ENCODE measurements around the gene SMIM45.

Gene SMIM45

DNA sequence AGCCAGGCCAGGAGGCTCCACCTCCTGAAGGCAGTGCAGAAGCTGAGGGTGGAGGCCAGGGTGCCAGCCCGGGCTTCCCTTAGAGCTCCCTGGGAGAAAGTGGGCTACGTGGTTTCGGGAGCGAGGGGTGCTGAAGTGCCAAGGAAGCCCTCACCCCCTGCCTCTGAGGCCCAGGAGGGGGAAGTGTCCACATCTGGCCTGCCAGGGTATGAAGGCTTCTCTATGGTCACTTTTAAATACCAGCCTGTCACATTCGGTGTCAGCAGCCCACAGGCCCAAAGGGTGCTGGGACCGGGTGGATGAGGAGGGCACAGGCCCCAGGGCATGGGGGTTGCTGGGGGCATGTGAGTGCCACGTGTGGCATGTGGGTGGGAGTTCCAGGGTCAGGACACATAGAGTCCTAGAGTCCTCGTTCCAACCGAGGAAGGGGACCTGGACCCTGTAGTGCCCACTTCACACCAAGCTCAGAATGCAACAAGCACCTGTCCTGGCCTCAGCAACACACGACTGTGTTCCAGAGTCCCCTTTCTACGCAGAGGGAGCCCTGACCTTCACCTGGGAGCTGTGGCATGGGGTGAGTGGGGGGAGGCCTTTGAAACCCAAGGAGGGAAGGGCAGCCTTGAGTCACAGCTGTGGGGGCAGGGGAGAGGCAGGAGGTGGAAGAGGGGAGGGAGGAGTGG lies 38.8 kb upstream of the SMIM45 start:
- Histone ChIP-seq H3K4ac (ENCODE audit: low read depth, low read length) (no peak overlapping the region), H2BK5ac (ENCODE audit: insufficient read length, low read length) (no peak overlapping the region), H3K27ac (ENCODE audit: insufficient read length, low read depth, low read length) (no peak overlapping the region), H3K9ac (ENCODE audit: extremely low read depth, insufficient read length, low read length) (no peak overlapping the region), H3K23me2 (ENCODE audit: insufficient read length, low read depth, low read length, poor library complexity, severe bottlenecking) (peaks cover 6% of the 10 kb centered on the region), H2BK120ac (ENCODE audit: low read depth, low read length, poor library complexity, severe bottlenecking) (no peak overlapping the region), H3K23ac (ENCODE audit: insufficient read length, low read depth, low read length) (no peak overlapping the region), H4K91ac (ENCODE audit: insufficient read length, low read depth, low read length) (no peak overlapping the region), H3K79me2 (ENCODE audit: insufficient read depth, low read length) (no peaks in the 10 kb centered on the region), H2AK5ac (ENCODE audit: insufficient read length, low read length) (no peak overlapping the region), H3K56ac (ENCODE audit: insufficient read length, low read depth, low read length) (no peak overlapping the region), H3K27me3 (ENCODE audit: insufficient read depth, low read length) (peaks cover 61% of the 10 kb centered on the region), H2AFZ (ENCODE audit: low read length) (no peak overlapping the region), H3K9me3 (ENCODE audit: control insufficient read depth, low read depth, low read length) (no peaks in the 10 kb centered on the region), H2BK12ac (ENCODE audit: insufficient read length, low read depth, low read length) (no peak overlapping the region), H3T11ph (ENCODE audit: low read length) (no peak overlapping the region), H2BK20ac (ENCODE audit: low read depth, low read length, poor library complexity, severe bottlenecking) (no peak overlapping the region), H4K20me1 (ENCODE audit: control insufficient read depth, insufficient read depth, insufficient read length) (peaks cover 2% of the 10 kb centered on the region), H3K4me1 (ENCODE audit: insufficient read depth, low read length) (peaks cover 2% of the 10 kb centered on the region; the same call in 1 of the 2 replicates), H4K5ac (ENCODE audit: insufficient read length, low read depth, low read length) (no peak overlapping the region), H4K8ac (replicated peaks; ENCODE audit: insufficient read length, low read depth, low read length) (no peak overlapping the region), H3K79me1 (ENCODE audit: insufficient read depth, low read depth, low read length, poor library complexity, severe bottlenecking) (no peaks in the 10 kb centered on the region), H3K18ac (ENCODE audit: insufficient read length, low read depth, low read length) (no peak overlapping the region), H3K4me2 (ENCODE audit: insufficient read depth, insufficient read length, low read length) (no peak overlapping the region), H2BK15ac (ENCODE audit: low read depth, low read length) (no peak overlapping the region), H3K14ac (ENCODE audit: insufficient read depth, low read length) (no peak overlapping the region)
- Mint-ChIP-seq H3K36me3 (ENCODE audit: insufficient read depth in 1 of 3, low read depth in 3 of 3) (peaks cover 0 to 1% (median 0%) of the 10 kb centered on the region in 3 experiments; a peak in 2 of 7 replicates), H3K4me1 (peaks cover 12 to 30% of the 10 kb centered on the region in 2 experiments), H3K27ac (no peak overlapping the region), H3K9me3 (no peaks in the 10 kb centered on the region; a peak in 2 of 5 replicates), H3K27me3 (ENCODE audit: low read depth) (peaks cover 85% of the 10 kb centered on the region), H3K4me3 (peak overlapping the region; percentile 39 to 73)
- no CpG with 5 or more reads among the region's 11 CpGs for WGBS (ENCODE audit: extremely low coverage, insufficient read length, low lambda C conversion rate)
- TF ChIP-seq, protein P1, sequence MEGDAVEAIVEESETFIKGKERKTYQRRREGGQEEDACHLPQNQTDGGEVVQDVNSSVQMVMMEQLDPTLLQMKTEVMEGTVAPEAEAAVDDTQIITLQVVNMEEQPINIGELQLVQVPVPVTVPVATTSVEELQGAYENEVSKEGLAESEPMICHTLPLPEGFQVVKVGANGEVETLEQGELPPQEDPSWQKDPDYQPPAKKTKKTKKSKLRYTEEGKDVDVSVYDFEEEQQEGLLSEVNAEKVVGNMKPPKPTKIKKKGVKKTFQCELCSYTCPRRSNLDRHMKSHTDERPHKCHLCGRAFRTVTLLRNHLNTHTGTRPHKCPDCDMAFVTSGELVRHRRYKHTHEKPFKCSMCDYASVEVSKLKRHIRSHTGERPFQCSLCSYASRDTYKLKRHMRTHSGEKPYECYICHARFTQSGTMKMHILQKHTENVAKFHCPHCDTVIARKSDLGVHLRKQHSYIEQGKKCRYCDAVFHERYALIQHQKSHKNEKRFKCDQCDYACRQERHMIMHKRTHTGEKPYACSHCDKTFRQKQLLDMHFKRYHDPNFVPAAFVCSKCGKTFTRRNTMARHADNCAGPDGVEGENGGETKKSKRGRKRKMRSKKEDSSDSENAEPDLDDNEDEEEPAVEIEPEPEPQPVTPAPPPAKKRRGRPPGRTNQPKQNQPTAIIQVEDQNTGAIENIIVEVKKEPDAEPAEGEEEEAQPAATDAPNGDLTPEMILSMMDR (conservative IDR thresholded peaks at IDR 0.05): no peak
- no peak for DNase-seq
